Endothelial cell of umbilical vein (primary cell): Measurements from ENCODE around the gene HMG20B. TPM values are rescaled to one million over a fixed set of nuclear protein-coding genes. Genes with fewer than 3 reads are reported as not detected.

Source experiments
- BruUV-seq: library from RNA; stranded (reverse); fragments of 400-500 nt; replicated peaks from 2 replicates; lab custom pipeline; 2021; lab: Mats Ljungman, UMichigan
- CTCF ChIA-PET: fragments of 300-600, 350-600 bp; sonication (Branson Sonifier 250); formaldehyde crosslinking; loops from one replicate; lab custom pipeline; 2021; ENCODE audit warnings: antibody characterized with exemption, inconsistent platforms; lab: Charles Lee
- POLR2A ChIA-PET: fragments of 300-600, 350-600 bp; sonication (Branson Sonifier 250); formaldehyde crosslinking; loops from one replicate; lab custom pipeline; 2021; ENCODE audit warnings: antibody characterized with exemption, inconsistent platforms; lab: Charles Lee
- DNase-seq: peaks from one replicate; pipeline ENCODE4 v3.0.0-alpha.2; 2011; ENCODE audit warnings: low read depth, low spot score
- FAIRE-seq: peaks from 2 replicates; lab custom pipeline; 2011; peaks lifted over from hg19 to GRCh38; lab: Jason Lieb, UNC
- H2AFZ ChIP-seq: 2 replicates; pipeline ENCODE4 v1.6.0; 2012; ENCODE audit warnings: low read depth, low read length, control low read depth, inconsistent platforms
- H3K27ac ChIP-seq: 2 replicates; pipeline ENCODE4 v1.5.1; 2011; ENCODE audit warnings: low read depth, mild to moderate bottlenecking, control low read depth, low read length, moderate library complexity; ENCODE audit not compliant: insufficient read depth
- H3K27me3 ChIP-seq, 2 experiments: 2 replicates each; pipeline versions ENCODE4 v1.6.0 to v1.6.1; 2011; ENCODE audit warnings: low read length in 2 of 2, mixed read lengths in 1 of 2; ENCODE audit not compliant: control insufficient read depth in 2 of 2, insufficient read depth in 2 of 2
- H3K36me3 ChIP-seq, 2 experiments: 2 replicates in 1 of 2; 3 replicates in 1 of 2; pipeline ENCODE4 v1.5.1; 2011; ENCODE audit warnings: low read length in 2 of 2, mild to moderate bottlenecking in 1 of 2, moderate library complexity in 1 of 2; ENCODE audit not compliant: control insufficient read depth in 2 of 2, insufficient read depth in 2 of 2; ENCODE audit errors: extremely low read depth in 1 of 2
- H3K4me1 ChIP-seq: 3 replicates; pipeline ENCODE4 v1.5.1; 2011; ENCODE audit warnings: mild to moderate bottlenecking, low read length; ENCODE audit not compliant: control insufficient read depth, insufficient read depth; ENCODE audit errors: extremely low read depth
- H3K4me2 ChIP-seq: 2 replicates; pipeline ENCODE4 v1.6.1; 2011; ENCODE audit warnings: low read length, control low read depth, mixed read lengths; ENCODE audit not compliant: insufficient read depth
- H3K4me3 ChIP-seq, 3 experiments: fragments of 200-600 bp in 1 of 3; sonication (generic), shearing (Covaris generic) in 1 of 3; replicated peaks in 1 of 3; 2 replicates each; pipeline ENCODE4 v1.5.1; 2011 to 2016; ENCODE audit warnings: control low read depth in 3 of 3, low read length in 3 of 3, mild to moderate bottlenecking in 2 of 3, inconsistent platforms in 1 of 3, low read depth in 1 of 3, moderate library complexity in 1 of 3; ENCODE audit not compliant: insufficient read depth in 1 of 3
- H3K79me2 ChIP-seq: 2 replicates; pipeline ENCODE4 v1.6.0; 2012; ENCODE audit warnings: low read length, inconsistent platforms; ENCODE audit not compliant: control insufficient read depth, insufficient read depth
- H3K9ac ChIP-seq: replicated peaks from 2 replicates; pipeline ENCODE3; 2011; ENCODE audit warnings: low read length, control low read depth; ENCODE audit not compliant: insufficient read depth; ENCODE audit errors: extremely low read depth
- H3K9me1 ChIP-seq: replicated peaks from 3 replicates; pipeline ENCODE4 v1.6.0; 2011; ENCODE audit warnings: mild to moderate bottlenecking, low read length; ENCODE audit not compliant: control insufficient read depth, insufficient read depth; ENCODE audit errors: extremely low read depth
- H3K9me3 ChIP-seq: replicated peaks from 2 replicates; pipeline ENCODE4 v1.5.1; 2012; ENCODE audit warnings: low read length, inconsistent platforms; ENCODE audit not compliant: control insufficient read depth, insufficient read depth
- H4K20me1 ChIP-seq: replicated peaks from 2 replicates; pipeline ENCODE3; 2011; ENCODE audit warnings: mild to moderate bottlenecking, low read length; ENCODE audit not compliant: control insufficient read depth, insufficient read depth; ENCODE audit errors: extremely low read depth
- EZH2 ChIP-seq: IDR thresholded peaks from 2 replicates; pipeline ENCODE4 v1.6.1; 2012; ENCODE audit warnings: borderline replicate concordance, low read depth, mild to moderate bottlenecking, moderate library complexity, low read length, inconsistent platforms; ENCODE audit not compliant: severe bottlenecking
- FOS ChIP-seq: IDR thresholded peaks from 2 replicates; pipeline ENCODE4 v1.6.1; 2011; ENCODE audit warnings: mild to moderate bottlenecking, low read length, moderate library complexity, borderline replicate concordance; ENCODE audit not compliant: insufficient read depth
- GATA2 ChIP-seq: IDR thresholded peaks from 2 replicates; pipeline ENCODE4 v1.7.0; 2011; ENCODE audit warnings: low read depth, mild to moderate bottlenecking, moderate library complexity, mixed read lengths, low read length; ENCODE audit not compliant: insufficient read length, insufficient read depth
- JUN ChIP-seq: IDR thresholded peaks from 2 replicates; pipeline ENCODE4 v1.6.1; 2011; ENCODE audit warnings: borderline replicate concordance, low read depth; ENCODE audit not compliant: insufficient read length, insufficient read depth
- MAX ChIP-seq: IDR thresholded peaks from 2 replicates; pipeline ENCODE4 v1.6.1; 2011; ENCODE audit not compliant: insufficient read depth, insufficient read length
- POLR2A ChIP-seq: IDR thresholded peaks from 2 replicates; pipeline ENCODE4 v1.6.1; 2012; ENCODE audit warnings: low read depth, mild to moderate bottlenecking, control low read depth, low read length
- POLR2AphosphoS5 ChIP-seq: IDR thresholded peaks from 2 replicates; pipeline ENCODE4 v1.6.1; 2012; ENCODE audit warnings: low read depth, mild to moderate bottlenecking, control low read depth, low read length, moderate library complexity; ENCODE audit not compliant: insufficient read depth
- dilution Hi-C: fragments of 300-500 bp; cut with MboI; formaldehyde crosslinking; loops from one replicate; pipeline ENCODE4 v1.15.0; 2019; ENCODE audit warnings: low sequenced_read_pairs; ENCODE audit not compliant: extremely low pct_ligation_motif_present
- intact Hi-C: fragments of 100-400 bp; cut with micrococcal nuclease; formaldehyde crosslinking; loops from one replicate; pipeline ENCODE4 v1.10.0; 2022
- polyA plus RNA-seq, 4 experiments: library from polyadenylated mRNA; depleted of rRNA in 3 of 4; stranded (reverse) in 3 of 4; unstranded in 1 of 4; fragments of >200 nt; gene quantifications; 2 replicates each; pipeline versions ENCODE4 v1.2.1 to v1.2.3, GENCODE V29; 2011 to 2012; ENCODE audit warnings: missing spikeins in 1 of 4
- total RNA-seq: library from RNA; stranded (reverse); gene quantifications from 2 replicates; pipeline ENCODE4 v1.2.3, GENCODE V29; 2021

HMG20B gene
- total and polyA plus RNA-seq, 2 donors (not counting 3 experiments of a cell fraction or from before 2014, with no cell fraction given), result 53.2 to 98.2 TPM

- Histone ChIP-seq H3K4me3 (no peak overlapping the region), H3K4me1 (no peaks in the 10 kb centered on the region), H3K4me2 (no peak overlapping the region), H4K20me1 (no peaks in the 10 kb centered on the region), H2AFZ (no peak overlapping the region), H3K79me2 (no peaks in the 10 kb centered on the region), H3K27me3 (no peaks in the 10 kb centered on the region), H3K27ac (no peak overlapping the region), H3K9ac (no peak overlapping the region), H3K36me3 (peaks cover 5 to 36% of the 10 kb centered on the region in 2 experiments), H3K9me1 (no peaks in the 10 kb centered on the region), H3K9me3 (no peaks in the 10 kb centered on the region)
- POLR2A ChIA-PET, result interaction anchor here (0.6 kb wide), 1 partner anchor 16 kb away, joined by 6 read pairs; no protein-coding TSS in a partner anchor
- dilution Hi-C loops, result no loop called here
- FAIRE-seq, result no peak
- no peak for DNase-seq
- intact Hi-C loops, result no loop called here
- TF ChIP-seq JUN (no peak), POLR2A (no peak), POLR2AphosphoS5 (no peak), MAX (no peak), GATA2 (no peak), FOS (no peak), EZH2 (no peak)
- CTCF ChIA-PET, result interaction anchor here (1.3 to 1.5 kb wide), 2 partner anchors 10 to 12 kb away, joined by 3 to 4 read pairs; no protein-coding TSS in a partner anchor
- no TSS peak for BruUV-seq
Measured at GRCh38 chr19:3536429-3537100, 36.2 kb upstream of the HMG20B start.
